GM18861 (cell line): ENCODE data around the gene KCNH2.

Source experiments
- ATAC-seq: cut with Tn5 transposase; IDR thresholded peaks from one replicate; pipeline ENCODE4 v1.9.1; 2021; ENCODE audit not compliant: unreplicated experiment

The KCNH2 gene

GRCh38 chr7:150949564-150949963, 28.6 kb downstream of the KCNH2 start:
- no peak for ATAC-seq

DNA sequence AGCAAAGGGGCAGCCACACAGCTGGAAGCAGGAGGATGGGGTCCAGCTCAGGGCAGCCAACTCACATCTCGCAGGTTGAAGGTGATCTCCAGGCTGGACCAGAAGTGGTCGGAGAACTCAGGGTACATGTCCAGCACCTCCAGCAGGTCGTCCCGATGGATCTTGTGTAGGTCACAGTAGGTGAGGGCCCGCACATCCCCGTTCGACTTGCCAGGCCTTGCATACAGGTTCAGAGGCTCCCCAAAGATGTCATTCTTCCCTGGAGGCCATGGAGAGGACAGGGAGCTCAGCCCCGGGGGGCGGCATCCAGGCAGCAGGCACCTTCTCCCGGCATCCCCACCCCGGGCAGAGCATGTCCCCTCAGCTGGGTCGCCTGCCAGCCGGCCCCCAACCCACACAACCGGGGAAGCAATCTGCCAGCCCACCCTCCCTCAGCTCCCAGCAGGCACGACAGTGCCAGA, 29.3 kb downstream of the KCNH2 start:
- no peak for ATAC-seq

GRCh38 chr7:150947761-150948651, 30.1 kb downstream of the KCNH2 start:
- ATAC-seq, result no peak

GRCh38 chr7:150947241-150947745, 30.8 kb downstream of the KCNH2 start:
- no peak for ATAC-seq

GRCh38 chr7:150946421-150947240, 31.5 kb downstream of the KCNH2 start:
- ATAC-seq, result no peak

GRCh38 chr7:150945853-150946420, 32.2 kb downstream of the KCNH2 start:
- no peak for ATAC-seq

DNA sequence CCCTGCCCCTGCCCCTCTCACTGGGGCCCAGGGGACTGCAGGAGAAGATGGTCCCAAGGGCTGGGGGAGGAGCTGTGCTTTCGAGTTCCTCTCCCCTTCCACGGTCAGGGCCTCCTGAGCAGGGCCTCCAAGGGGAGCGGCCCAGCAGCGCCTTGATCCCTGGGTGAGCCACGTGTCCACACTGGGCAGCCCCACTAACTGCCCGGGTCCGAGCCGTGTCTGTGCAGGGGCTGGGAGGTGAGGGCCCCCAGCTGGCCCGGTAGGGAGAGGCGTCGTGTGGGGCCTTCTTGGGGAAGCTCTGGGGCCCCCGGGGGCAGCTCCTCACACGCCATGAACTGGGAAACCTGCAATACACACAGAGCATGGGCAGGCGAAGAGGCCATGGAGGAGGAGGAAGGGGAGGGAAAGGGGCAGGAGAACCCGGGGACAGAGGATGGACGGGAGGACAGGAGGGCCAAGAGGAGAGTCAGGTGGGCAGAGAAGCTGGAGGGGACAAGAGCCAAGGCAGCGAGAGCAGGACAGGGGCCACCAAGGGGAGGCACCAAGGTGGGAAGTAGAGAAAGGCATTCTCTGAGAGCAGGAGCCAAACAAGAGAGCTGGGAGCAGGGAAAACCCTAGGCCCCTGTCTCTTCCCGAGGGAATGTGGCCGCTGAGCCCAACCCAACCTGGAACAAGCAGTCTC, 32.8 kb downstream of the KCNH2 start:
- ATAC-seq, result no peak

GRCh38 chr7:150944066-150945042, 33.8 kb downstream of the KCNH2 start:
- ATAC-seq, result no peak

GRCh38 chr7:150943453-150943814, 34.7 kb downstream of the KCNH2 start:
- no peak for ATAC-seq

GRCh38 chr7:150942591-150943452, 35.3 kb downstream of the KCNH2 start:
- no peak for ATAC-seq

DNA sequence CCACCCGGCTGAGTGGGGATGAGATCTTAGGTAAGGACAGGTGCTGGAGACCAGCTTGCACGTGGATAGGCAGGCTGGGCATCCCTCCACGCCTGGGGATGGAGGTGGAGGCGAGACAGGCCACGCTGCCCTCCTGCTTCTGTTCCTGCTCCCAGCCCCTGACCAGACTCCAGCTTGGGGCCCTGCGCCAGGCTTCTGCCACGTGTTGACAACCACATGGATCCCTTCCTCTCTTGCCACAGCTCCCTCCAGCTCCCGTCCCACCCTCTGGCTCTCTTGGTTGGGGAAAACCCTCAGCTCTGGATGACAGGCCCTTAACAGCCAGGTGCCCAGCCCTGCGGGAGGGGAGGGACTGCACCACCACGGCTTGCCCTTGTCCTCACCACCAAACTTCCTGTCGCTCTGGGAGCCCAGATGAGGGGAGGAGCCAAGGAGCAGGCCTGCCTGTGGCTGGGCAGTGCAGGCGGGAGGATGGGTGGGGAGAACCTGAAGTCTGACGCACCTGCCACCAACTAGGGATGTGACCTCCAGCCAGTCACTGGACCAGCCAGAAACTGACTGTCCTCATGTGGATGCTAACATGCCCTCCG, 36.0 kb downstream of the KCNH2 start:
- ATAC-seq, result no peak

DNA sequence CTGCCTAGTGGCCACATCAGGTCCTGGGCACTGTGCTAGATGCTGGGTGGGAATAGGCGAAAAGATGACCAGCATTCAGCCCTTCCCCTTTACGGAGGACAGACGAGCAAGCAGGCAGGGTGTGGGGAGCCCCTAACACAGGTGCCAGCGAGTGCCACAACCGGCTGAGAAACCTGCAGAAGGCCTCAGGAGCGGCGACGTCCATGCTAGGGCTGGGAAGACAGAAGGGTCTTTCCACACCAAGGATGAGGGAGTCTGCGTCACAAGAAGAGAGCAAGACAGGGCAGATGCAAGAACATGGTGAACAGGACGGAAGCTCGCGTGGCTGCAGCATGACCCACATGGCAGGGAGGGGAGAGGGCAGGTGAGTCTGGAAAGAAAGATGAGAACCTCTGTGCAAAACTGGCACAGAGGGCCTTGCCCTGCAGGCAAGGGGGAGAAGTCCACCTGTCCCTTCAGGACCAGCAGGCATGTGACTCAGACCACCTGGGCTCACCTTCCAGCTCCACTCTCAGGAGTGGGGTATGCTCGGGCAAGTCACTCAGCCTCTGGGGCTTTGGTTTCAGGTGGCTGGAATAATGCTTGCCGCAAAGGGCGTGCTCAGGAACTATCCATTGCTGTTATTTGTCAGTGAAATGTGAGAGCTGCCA, 36.6 kb downstream of the KCNH2 start:
- ATAC-seq, result no peak

DNA sequence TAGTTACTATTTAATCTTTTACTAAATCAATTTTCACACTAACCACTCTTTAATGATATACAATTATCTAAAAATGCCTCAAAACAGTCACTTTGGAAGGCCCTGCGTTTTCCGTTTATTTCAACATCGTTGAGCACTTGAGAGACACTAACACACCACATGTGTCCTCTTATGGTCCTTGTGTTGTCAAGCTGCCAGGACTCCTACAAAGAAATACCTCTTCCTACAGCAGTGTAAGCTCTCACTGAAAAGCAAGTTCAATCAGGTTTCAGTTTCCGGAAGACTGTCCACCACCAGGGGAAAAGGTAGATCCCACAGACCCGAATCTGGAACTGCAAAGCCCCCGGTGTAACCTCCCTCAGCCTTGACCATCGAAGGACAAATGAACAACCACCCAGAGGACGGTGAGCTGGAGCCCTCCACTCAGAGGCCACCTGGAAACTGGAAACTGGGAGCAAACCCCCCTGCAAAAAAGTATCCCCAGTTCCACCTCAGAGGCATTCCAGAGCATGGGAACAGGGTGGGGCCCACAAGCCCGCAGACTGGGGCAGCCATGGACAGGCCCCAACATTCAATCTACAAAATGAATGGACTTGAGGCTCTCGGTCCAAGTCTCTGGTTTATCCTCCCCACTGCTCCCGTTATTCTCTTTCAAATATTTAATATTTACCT, 37.6 kb downstream of the KCNH2 start:
- no peak for ATAC-seq

DNA sequence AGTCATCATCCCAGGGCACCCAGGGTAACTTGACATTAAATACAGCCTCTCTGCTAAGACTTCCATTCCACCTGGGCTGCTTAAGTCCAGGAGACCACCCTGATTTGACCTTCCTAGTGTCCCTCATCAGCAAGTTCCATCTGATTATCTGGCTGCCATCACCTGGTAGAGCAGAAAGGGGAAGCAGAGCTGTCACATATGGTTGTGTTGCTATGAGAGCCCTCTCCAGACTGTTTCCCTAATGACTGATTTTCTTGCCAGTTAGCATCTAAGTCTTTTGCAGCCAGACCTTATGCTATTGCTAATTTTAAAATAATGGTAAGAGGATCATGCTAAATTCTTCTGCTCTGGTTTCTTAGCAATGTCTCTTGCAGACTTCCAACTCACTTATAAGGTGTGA, 38.7 kb downstream of the KCNH2 start:
- ATAC-seq, result no peak

DNA sequence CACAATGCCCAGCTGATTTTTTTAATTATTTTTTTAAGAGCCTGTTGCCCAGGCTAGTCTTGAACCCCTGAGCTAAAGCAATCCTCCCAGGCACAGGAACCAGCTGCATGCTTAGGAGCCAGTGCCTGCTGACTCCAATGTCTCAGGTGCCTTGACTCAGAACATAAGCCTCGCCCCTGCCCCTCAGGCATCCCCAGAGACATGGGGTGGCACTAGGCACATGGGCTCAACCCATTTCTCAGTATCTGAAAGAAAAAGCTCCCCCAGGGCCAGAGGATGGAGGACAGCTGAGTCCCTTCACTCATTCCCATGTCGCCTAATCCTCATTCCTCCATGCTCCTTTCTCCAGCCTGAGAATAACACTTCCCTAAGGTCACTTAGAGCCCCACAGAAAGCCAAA, 39.1 kb downstream of the KCNH2 start:
- ATAC-seq, result no peak

DNA sequence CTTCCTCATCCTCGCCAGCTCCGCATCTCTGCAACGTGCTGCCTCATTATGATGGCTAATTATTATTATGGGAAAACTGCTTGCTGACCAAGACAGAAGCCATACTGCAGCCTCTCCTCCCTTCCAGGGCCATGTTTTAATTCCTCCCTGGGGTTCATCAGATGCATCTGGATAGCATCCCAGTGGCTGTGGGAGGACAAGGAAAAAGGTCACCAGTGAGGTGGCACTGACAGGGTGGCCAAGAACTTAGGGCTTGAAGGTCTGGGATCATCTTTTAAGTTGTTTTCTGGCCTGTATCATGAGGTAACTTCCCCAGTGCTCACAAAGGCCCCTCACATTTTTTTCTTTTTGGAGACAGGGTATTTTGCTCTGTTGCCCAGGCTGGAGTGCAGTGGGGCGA, 39.6 kb downstream of the KCNH2 start:
- ATAC-seq, result no peak

DNA sequence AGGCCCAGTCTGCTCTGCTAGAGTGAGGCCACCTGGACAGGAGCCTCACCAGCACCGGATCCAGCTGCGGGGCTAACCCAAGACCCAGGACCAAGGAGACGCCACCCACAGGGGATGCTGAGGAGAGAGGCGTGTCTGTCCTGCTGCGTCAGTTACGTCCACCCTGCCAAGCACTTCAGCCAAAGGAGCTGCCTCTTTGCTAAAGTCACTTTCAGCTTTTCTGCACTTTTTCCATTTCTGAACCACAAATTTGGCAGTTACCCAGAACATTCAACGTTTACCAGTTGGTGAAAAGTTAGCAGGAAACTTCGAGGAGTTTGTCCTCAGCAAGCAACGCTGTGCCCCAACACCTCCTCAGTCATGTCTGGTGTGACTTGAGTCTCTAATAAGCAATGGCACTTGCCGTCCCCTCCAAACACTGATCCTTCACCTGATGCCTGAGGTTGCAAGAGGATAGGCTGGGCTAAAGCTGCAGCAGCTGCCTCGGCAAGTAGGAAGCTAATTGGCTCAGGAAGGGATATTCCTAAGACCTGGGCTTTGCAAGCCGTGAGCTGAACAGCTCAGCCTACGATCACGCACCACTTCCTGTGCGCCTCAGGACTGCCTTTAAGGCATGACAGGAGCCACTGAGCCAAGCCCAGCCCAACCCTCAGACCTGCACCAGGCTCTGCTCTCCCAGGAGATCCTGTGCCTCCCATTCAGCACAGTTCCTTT, 40.1 kb downstream of the KCNH2 start:
- ATAC-seq, result no peak
